Erythroblast (primary cell): ENCODE results near the gene ARHGEF10L.

Experiments used
- GATA1 ChIP-seq: IDR thresholded peaks from 2 replicates; pipeline ENCODE4 v1.6.1; 2011; ENCODE audit warnings: low read depth, mild to moderate bottlenecking, control low read depth, low read length, moderate library complexity
- POLR2A ChIP-seq: IDR thresholded peaks from 2 replicates; pipeline ENCODE4 v1.6.1; 2011; ENCODE audit warnings: mild to moderate bottlenecking, low read length

GRCh38 chr1:17596186-17596585 lies 56.7 kb downstream of the ARHGEF10L start:
- TF ChIP-seq POLR2A (no peak), GATA1 (no peak)
